HG02981 (cell line): ENCODE data around the gene TMEM156.
"Not testable (repeated sequence)": the region's sequence is repeated elsewhere in the genome, so short reads cannot be mapped to it uniquely, and the experiment has no call there.

ENCODE experiments used
- ATAC-seq: cut with Tn5 transposase; IDR thresholded peaks from one replicate; pipeline ENCODE4 v1.9.1; 2021; ENCODE audit warnings: mild to moderate bottlenecking, moderate library complexity; ENCODE audit not compliant: unreplicated experiment

The TMEM156 gene

DNA sequence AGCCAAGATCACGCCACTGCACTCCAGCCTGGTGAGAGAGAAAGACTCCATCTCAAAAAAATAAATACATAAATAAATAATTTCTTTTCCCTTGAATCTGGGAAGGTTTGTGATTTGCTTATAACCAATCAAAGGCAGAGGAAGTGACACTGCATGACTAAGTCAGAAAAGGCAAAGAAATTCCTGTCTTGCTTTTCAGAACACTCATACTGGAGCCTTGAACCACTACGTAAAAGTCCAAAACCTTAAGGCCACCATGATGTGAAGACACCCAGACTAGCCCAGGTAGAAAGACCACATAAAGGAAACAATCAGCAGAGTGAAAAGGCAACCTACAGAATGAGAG, 36.6 kb downstream of the TMEM156 start:
- ATAC-seq, result no peak

DNA sequence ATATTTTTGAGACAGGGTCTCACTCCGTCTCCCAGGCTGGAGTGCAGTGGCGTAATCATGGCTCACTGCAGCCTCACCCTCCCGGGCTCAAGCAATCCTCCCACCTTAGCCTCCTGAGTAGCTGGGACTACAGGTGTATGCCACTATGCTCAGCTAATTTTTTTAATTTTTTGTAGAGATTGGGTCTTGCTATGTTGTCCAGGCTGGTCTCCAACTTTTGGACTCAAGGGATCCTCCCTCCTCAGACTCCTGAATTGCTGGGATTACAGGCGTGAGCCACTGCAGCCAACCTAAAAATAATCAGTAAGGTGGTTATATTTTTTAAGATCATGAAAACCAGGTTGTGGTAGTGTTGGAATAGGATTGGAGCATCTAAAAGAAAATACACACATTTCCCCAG, 38.1 kb downstream of the TMEM156 start:
- ATAC-seq, result no peak

DNA sequence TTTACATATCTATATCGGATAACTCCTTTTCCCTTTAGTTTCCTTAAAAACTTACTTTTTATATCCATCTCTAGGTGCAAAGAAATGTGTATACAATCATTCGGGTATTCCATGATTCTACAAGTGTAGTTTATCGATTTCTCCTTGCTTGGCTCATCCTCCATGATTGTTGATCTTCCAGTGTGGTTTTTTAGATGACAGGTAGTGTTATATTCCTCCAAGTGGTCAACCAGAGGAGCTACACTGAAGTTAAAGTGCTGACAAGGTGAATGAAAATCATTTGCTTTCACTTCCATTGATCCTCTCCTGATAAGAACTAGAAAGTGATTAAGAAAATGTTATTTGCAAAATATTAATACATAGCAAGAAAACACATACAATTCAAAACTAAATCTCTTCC, 38.5 kb downstream of the TMEM156 start:
- no peak for ATAC-seq

DNA sequence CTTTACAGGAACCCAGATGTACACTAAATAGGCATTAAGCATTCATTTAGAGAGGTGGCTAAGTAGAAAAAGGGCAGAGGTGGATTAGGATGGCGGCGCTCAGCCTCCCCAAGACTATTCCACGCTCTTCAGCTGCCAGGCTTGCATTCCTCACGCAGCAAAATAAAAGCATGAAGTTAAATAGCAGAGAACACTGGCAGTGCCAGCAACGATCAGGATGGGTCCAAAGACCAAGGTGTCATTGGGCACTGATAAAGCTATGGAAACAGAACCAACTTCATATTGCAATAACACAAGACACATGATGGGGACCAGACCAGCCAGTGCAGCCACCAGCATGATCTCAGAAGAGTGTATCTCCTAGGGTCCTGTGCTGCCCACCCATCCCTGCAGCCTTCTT, 42.0 kb downstream of the TMEM156 start:
- ATAC-seq, result no peak

DNA sequence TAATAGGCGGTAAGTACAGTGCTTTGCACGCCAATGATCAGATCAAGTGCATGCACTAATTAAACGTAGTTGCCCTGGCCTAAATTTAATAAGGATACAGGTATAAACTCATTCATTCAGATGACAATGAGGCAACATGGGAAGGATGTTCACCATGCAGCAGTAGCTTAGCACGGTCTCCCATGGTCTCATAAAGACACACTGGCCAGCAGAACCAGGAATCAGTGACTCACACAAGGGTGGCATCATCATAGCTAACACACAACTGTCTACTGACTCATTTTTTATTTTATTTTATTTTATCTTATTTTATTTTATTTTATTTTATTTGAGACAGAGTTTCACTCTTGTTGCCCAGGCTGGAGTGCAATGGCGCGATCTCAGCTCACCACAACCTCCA, 42.7 kb downstream of the TMEM156 start:
- no peak for ATAC-seq

DNA sequence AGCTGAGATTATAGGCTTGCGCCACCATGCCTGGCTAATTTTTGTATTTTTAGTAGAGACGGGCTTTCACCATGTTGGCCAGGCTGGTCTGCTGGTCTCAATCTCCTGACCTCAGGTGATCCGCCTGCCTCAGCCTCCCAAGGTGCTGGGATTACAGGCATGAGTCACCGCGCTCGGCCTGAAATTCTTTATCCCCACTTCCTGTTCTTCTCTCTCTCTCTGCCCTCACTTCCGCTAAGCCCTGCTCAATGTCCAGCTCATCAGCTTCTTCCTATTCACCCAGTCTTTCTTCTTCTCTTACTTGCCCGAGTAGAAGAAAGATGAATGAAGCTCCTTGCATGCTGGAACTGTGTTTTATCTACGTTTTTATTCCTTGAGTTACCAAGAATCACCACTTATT, 43.9 kb downstream of the TMEM156 start:
- ATAC-seq, result not testable (repeated sequence)

DNA sequence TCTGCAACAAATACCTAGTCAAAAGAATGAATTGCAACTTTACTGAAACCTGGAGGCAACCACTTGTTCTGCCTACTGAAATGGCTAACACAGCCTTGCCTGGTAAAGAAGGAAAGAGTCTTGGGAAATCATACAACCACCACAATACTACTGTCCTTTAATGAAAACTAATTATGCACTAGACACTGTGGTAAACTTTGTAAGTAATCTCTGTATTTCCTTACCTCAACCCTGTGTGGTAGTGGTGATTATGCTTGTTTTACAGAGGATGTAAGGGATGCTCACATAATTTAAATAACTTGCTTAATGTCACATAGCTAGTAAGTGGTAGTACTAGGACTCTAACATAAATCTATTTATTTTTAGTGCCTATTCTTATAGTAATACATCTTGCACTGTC, 44.7 kb downstream of the TMEM156 start:
- no peak for ATAC-seq

DNA sequence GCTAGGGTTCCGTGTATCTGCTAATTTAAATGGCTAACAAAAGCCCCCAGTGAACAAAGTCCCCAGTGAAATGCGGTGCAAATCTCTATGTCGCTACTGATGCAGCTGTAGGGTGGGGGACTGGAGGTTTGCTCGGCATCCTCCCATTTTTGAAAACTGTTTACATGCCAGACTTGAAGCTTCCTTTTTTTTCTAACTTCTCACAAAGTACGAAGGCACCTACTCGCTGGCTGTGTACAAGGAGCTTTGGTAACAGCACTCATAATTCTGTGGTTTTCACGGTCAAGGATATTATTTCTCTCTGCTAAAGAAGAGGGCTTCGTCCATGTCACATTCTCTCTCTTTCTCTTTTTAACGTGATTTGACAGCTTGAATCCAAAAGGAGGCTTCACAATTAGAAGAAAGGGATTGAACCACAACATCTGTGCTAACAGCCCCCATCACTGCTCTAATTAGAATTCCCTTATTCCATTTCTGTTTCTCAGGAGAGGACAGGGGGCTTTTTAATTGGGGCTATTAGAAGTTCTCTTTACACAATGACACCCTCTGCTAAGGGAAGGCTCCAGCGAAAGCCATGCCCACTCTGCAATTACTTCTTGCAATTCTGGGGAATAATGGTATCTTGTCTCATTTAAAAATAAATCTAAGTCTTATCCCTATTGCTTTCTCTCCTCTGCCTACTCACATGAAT, 46.7 kb downstream of the TMEM156 start:
- ATAC-seq, result no peak

DNA sequence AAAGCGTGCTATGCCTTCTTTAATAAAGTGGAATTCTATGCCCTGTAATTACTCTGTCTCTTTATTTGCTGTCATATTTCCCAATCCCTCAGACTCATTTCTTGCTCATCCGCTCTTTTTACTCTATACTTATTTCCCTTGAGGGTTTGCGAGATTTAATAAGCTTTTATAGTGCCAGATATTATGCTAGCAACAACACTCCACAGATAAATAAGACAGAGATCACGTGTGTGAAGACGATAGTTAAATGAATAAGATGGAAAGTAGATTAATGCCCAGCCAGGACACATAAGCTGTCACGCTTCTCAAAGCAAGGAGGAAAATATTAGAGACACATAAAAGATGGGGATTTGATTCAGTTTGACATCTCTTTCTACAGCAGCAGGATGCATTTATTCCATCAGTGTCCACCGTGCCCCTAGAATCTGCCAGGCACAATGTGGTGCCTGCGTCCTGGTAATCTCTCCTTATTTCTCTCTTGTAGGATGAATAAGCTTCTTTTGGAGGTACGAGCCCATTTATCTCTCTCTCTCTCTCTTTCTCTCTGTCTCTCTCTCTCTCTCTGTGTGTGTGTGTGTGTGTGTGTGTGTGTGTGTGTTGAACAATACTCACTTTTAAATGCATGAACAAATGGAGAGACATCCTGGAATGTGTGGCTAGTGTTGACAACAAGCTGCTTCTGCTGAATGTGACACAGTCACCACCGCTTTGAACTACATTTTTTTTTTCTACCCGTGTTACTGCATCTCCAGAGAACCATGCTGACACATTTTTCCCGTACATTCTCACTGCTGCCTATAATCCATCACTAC, 48.2 kb downstream of the TMEM156 start:
- no peak for ATAC-seq

DNA sequence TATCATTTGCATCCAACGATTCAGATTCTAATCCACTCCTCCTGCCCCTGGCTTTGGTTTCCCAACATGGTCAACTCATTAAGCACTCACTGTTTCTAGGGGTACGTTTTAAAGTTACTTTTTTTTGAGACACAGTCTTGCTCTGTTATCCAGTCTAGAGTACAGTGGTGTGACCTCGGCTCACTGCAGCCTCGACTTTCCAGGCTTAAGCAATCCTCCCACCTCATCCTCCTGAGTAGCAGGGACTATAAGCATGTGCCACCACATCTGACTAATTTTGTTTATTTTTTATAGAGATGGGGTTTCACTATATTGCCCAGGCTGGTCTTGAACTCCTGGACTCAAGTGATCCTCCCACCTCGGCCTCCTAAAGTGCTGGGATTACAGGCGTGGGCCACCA, 48.9 kb downstream of the TMEM156 start:
- no peak for ATAC-seq

DNA sequence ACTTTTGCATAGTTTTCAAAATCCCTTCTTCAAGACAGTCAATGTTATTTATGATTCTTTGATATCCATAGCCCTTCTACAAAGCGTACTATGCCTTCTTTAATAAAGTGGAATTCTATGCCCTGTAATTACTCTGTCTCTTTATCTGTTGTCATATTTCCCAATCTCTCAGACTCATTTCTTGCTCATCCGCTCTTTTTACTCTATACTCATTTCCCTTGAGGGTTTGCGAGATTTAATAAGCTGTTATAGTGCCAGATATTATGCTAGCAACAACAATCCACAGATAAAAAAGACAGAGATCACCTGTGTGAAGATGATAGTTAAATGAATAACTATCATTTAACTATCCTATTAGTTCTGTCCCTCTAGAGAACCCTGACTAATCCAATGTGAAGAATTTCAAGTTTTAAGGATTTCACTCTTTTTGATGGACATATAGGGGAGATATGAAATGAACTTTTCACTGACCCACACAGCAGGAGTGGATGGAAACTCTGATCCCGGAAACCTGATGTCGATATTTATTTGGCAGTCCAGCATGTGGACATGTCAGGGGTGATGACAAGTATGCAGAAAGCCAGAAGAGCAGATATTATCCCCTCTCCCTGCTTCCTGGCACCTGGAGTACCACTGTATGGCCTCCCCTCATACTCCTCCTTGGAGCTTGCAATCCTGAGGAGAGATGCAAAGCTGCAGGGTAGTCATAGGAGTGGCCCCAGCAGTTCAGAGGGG, 49.7 kb downstream of the TMEM156 start:
- no peak for ATAC-seq

DNA sequence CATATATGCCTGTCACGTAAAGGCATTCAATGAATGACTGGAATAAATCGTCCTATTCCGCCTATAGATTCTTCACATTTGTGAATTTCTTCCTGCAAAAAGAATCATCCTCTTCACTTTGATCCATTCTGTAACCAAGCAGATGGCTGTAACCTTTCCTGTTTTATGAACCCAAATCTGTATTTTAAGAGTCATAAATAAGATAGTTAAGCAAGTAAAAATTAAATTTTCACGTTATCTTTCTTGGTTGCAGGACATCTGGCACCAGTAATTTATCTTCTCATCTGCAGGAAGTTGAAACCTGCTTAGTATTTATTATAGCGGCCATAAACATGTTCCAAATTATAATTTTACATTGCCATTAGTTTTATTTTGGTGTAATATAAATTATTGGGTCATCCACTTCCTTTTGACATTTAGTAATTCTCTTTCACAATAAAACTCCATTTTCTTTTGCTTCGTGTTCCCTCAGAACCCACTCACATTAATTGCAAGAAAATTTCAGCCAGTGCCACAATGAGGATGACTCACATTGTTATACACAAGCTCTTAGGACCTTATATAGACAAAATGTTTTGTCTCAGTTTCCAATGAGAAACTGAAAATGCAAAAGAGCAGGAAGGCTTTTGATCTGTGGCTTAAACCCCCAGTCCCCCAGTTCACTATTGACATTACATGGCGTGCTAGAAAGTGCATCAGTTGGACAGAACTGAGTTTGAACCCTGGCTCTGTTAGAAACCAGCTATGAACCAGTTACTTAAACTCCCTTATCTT, 51.1 kb downstream of the TMEM156 start:
- no peak for ATAC-seq

DNA sequence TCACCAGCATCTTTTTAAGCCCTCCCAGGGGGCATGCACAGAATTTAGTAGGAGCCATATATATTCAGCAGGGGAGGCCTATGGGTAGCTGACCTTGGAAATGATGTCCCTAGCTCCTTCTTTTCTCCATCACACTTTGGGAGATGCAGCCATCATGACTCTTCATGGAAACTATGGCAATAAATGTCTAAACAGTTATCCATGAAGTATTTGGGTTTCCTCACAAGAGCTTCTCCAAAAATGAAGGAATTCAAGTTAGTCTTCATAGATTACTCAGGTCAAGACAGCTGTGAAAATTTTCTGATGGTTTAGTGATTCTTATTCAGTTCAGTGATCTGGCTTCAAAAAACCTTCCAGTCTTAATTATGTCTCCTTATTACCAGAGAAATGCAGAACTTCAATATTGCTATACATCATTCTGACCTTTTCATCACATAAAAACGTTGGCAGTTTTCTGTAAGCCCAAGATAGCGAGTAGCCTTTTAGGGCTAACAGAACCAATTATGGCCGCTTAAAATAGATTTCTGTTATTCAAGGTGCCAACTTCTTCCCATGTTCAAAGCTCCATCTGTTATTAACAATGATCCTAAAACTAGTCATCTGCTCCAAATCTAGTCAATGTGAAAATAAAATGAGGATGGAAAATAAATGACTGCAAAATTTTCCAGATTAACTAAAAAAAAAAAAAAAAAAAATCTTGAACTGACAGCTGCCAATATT, 52.5 kb downstream of the TMEM156 start:
- no peak for ATAC-seq

DNA sequence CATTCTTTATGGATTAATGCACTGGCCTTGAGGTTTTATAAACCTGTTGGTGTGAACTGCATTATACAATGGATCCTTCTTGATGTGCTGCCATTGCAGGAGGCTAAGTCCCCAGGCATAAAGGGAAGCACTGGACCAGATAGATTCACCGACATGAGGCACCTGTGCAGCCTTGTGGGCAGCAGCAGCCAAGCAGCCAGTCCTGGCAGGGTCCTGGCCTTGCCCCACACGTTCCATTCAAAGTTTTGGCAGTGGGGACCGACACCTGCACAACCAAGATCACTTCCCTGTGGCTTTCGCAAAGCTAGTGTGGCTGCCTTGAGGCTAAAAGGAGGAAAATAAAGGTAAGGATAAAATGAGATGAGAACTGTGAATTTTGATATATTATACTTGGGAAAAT, 53.1 kb downstream of the TMEM156 start:
- no peak for ATAC-seq

DNA sequence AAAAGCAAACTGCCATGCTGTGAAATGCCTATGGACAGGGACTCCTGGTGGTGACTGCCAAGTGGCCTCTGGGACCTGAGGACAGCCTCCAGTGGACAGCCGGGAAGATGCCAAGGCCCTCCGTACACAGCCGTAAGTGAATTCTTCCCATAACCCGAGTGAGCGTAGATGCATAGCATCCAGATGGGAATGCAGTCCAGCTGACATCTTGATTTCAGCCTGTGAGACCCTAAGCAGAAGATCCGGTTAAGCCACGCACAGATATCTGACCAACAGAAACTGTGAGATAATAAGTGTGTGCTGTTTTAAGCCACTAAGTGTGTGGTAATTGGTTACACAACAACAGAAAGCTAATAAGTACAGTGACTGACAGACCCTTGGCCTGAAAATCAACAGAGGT, 55.9 kb downstream of the TMEM156 start:
- no peak for ATAC-seq

DNA sequence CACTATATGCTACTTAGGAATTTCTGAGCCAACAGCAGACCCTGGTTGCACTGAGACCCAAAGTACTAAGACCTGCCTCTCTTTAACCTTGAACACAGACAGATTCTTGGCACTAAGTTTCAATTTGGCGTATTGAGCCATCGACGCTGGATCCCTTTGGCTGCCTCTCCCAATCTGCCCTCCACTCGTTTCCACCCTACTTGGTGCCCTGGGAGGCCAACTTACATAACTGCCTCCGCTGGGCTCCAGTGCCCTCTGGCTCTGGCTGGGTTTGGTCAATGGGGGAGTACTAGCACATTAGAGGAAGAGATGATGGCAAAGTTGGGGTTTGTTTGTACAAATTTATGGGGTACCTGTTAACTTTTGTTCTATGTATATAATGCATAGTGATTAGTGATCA, 63.5 kb downstream of the TMEM156 start:
- no peak for ATAC-seq

DNA sequence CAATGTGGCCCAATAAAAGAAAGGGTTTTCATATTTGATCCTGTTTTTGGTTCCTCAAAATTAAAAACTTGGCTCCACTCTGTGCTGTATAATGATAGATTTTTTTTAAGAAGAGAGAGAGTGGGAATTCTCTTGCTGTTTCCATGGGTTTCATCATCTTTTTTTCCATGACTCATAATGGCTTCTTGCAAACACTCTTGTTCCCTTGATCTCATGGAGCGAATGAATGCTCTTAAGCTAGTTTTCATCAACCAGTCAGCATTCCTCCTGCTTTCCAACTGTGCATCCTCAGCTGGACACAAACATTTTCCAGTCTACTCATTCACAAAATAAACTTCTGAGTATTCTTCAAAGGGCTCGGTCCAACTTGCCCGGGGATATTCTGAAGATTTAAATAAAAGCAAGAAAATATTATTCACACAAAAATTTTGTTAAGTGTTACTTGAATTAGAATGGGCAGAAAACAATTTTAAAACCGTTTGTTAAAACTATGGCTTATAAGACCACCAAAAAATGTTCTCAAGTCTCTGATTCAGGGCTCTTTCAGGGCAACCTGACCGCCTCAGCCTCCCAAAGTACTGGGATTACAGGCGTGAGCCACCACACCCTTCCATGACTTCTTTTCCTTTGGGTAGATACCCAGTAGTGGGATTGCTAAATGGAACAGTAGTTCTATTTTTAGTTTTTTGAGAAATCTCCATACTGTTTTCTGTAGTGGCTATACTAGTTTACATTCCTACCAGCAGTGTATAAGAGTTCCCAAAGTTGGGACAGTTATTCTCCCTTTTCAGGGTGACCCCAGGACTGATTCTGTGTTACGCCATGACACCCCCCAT, 64.7 kb downstream of the TMEM156 start:
- ATAC-seq, result no peak

DNA sequence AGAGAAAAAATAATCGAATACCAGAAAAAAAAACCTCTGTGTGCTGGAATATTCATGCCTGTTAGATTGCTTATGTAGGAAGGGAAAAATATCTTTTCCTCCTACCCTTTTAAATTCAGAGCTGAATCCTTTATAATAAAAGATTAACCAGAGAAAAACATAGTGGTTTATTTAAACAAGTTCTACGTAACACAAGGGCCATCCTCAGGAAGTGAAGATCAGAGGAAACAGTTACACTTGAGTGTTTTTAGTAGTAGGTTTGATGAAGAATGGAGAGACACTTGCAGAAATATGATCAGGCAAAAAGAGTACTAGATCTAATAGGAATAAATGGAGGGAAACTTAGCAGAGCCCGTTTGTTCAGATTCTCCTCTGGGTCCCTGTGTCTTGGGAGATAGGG, 66.3 kb downstream of the TMEM156 start:
- ATAC-seq, result no peak

DNA sequence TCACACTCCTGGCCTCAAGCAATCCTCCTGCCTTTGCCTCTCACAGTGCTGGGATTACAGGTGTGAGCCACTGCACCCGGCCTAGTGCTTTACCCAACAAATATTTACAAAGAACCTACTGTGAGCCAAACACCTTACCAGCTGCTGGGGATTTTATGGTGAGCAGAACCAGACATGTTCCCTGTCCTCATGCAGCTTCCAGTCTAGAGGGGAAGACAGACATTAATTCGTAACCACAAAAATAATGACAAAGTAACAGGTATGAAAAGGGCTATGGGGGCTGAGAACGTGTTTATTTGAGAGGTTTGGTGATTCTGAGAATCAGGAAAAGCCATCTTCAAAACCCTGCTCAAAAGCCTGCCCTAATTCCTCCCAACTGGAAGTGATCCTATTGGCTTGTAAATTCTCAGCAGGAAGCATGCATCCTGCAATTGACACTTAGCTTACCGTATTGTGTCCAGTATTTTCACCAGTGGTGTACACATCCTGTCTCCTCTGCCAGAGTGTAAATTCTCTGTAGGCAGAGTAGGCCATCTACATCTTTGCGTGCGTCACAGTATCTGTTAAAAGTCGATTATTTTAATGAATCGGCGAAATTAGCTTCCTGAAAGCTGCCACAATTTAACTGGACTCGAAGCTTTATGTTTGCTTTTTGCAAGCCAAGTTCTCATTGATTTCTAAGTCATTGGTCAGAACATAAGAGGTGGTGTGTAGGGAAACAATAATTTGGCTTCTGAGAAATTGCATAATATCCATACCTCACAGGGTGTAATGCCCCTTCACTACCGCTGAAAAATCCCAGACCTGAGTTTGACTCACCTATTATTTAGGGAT, 67.0 kb downstream of the TMEM156 start:
- no peak for ATAC-seq
